Glomerular endothelial cell (primary cell): Measurements from ENCODE around the gene MOB3B. TPM values are rescaled to one million over a fixed set of nuclear protein-coding genes. Genes with fewer than 3 reads are reported as not detected.
A peak's percentile ranks its signal among the peaks of the same experiment; 100 is the strongest.

Experiments used
- DNase-seq: peaks from one replicate; pipeline ENCODE4 v3.0.0-alpha.2; 2011; ENCODE audit warnings: low read depth, low spot score; ENCODE audit errors: extremely low read depth
- total RNA-seq: library from RNA; depleted of rRNA; stranded (reverse); fragments of >200 nt; gene quantifications from 2 replicates; pipeline ENCODE4 v1.2.3, GENCODE V29; 2015

Gene MOB3B
- total RNA-seq, 1 donor from 2014 or later = 0.47 TPM

DNA sequence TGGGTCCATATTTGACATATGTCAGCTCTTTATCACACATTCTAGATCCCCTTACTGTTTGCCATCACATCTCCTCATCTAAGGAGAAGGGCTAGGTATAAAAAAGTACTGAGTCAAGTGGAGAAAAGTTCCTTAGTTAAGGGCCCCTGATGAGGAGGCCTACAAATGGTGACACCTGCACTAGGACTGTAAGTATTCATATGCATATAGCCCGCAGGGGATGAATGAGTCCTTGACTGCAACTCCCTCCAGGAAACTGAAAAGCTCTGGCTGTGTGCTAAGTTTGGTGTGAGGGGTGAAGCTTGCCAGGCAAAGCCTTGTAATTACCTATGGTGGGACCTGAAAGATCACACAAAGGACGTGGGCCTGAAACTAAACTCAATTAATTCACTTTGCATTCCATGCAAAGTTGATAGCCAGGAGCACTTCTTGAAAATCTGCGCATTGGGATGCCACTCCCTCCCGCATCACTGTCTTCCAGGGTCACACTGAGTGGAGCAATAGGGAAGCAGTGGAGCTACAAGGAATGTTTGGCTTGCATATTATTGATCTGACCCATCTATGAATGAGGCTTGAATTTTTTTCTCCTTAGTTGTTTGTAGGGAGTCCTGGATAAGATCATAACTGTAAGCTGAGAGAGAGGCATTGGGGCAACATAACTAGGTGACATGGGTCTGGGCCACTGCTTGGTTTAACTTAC is 220.8 kb downstream of the MOB3B start:
- no peak for DNase-seq

DNA sequence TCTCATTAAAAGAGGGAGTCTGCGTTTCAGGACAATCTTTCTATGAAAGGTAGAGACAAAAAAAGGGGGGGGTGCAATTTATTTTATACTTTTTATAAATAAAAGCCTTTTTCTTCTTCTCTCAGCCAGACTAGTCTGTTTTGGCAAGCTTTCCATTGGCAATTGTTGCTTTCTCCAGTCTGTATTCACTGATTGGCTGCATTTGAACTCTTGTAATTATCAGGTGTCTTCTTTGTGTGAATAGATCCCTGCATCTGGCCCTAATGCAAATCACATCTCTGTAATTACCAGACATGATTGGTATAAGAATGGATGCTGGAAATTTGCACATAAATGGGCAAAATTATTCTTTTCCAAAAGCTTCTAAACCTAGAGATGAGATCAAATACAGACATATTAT is 225.1 kb downstream of the MOB3B start:
- no peak for DNase-seq

DNA sequence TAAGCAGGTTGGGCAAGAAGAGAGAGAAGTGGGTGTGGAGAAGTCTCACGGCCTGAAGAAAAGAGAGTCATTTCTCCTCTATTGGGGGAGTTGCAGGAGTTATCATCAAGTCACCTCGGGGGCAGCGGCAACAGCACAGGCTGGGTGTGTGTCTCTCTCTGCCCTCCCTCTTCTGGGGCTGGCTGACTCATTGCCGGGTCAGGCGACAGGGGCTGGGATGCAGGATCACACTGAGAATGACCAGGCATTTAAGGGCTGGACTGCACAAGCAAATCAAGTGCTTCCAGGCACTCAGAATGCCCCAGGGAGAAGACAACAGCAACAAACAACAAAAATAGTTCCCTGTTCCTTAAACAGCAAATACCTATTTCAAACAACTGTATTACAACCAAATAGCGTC is 226.4 kb downstream of the MOB3B start:
- no peak for DNase-seq

DNA sequence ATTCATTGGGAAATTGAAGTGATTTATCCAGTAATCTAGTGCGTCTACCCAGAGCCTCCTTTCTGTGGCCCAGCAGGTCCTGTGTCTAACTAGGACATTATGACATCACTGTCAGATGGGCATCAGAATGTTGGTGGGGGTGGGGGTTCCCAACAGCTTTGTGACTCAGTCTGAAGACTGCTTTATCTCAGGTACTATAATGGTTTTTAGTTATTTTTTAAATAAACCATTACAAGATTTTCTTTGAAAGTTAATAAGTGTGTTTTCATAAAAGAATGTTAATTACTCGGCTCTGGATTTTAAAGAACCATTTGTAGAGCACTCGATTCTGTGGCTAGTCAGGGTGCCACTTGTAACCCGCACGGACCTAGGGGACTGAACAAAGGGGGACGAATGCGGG is 232.6 kb downstream of the MOB3B start, which contains the start of gene EQTN:
EQTN (minus strand) TSS at position 101 of the 400 bp plus-strand sequence; CDS start at position 6, 95 bp downstream.
- no peak for DNase-seq

DNA sequence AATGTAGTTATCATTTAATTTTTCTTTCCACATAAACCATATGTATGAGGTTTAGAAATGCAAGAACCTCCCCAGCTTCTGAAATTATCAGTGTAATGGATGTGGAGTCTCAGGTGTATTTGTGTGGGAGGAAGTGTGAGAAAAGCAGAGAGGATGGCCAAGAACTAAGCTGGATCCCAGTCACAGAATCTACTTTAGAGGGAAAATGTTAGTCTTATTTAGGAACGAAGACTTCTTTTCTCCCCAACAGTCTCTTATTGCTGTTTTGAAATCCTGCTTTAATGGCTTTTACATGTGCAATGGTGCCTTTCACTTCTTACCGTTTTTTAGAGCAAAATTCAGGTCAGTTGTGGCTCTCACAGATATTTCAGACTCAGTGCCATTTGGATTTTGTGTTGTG is 235.6 kb downstream of the MOB3B start:
- DNase-seq = no peak

DNA sequence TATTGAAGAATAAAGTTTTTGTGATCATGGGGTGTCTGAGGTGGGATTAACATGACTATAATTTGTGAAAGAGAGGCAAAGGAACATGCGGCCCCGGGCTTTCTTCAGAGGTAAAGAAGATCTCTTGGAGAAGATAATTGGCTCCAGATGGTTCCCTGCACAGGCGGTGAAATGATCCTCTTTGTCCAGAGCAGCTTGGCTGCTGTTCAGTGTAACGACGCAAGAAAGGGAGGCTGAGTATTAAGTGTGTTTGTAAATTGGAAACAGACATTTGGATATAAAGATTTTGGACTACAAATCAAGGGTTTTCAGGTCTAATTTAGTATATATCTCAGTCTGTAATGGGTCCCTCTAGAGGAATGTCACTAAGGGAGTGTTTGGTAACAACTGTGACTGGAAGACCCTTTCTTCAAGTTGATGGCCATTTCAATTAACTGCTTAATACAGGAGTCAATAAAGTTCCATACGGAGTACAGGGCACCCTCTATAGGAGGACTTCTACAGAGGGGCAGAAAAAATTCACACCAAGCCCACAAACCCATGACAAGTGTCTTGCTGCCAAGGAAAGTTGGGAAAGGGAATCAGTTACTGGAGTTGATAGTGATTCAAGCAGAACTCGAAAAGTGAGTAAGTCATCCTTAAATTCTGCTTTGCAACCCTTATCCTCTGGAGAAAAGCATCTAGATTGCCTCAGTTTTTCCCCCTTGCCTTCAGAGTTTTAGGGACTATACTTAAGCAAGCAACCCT is 236.8 kb downstream of the MOB3B start:
- DNase-seq = no peak

DNA sequence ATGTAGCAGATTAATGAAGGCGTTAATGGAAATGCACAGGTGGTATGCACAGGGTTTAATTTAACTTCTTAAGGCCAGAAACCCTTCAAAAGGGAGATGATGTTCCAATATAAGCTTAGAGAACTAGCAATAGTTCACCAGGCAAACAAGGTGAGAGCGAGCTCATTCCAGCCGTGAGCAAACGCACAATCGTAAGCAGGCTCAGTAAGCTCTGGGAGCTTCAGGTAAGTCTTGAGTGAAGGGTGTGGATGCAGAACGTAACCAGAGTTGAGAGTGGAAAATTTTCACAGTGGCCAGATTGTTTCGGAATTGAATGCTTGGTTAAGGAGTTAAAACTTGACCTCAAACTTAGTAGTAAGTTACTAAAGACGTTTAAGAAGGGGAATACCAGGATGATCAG is 238.3 kb downstream of the MOB3B start:
- no peak for DNase-seq

DNA sequence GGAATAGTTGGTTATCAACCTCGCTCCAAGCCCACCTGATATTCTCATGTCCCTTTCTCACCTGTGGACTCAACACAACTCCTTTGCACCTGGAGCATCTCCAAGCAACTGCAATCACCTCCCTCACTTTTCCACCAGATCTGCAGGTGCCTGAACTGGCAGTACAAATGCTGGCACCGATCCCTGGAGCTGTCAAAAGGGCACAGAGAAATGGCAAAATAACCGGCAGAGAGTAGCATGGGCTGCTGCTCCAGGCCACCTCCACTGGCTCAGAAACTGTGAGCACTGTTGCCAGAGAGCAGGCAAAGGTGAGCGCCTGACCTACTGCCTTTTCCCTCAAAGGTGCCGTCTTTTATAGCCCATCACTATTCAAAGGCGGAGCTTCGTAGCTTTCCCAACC is 247.3 kb downstream of the MOB3B start:
- DNase-seq = no peak

DNA sequence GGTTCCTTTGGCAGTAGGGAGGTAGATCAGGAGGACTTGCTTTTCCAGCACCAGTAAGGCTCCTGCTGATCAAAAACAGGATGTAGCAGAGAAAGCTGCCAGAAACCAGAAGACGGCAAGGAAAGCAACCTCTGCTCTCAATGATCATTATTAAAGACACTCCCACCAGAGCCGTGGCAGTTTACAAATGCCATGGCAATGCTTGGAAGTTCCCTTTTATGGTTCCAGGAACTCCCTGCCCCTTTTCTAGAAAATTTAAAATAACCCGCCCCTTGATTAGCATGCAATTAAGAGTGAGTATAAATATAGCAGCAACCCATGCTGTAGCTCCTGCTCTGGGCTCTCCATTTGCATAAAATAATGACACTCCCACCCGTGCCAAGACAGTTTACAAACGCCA is 248.8 kb downstream of the MOB3B start:
- no peak for DNase-seq

DNA sequence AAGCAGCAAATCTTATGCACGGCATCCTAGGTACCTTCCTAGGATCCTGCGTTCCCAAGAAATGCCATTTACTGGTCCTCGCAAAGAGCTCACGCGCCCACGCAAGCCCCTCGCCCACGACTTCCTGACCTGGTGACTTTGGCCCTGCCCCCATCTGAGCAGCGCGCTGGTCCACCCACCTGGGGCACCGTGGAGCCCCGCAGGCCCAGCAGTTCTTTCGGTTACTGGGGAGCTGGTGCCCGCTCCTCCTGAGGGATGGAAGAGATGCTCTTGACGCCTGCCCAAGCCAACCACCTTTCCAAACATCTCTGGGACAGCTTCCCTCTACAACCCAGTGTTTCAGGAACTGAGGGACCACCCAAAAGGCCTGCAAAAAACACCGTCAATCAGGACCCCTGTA is 249.4 kb downstream of the MOB3B start:
- no peak for DNase-seq

DNA sequence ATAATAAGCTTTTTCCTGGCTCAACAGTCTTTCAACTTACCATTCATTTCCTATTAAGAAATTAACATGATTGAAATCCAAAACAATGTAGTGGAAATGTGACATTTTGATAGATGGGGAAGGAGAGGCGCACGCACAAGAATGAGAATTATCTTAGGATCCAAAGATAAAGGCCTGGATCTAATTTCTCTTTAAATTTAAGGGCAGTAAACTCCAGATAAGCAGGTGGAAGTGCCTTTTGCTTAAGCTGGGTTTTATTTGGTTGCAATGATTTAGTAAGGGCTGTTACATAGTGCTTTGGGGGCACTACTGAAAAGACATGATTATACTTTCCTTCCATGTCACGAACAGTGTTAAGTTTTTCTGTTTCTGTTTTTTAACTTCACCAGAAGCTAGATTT is 250.0 kb downstream of the MOB3B start:
- no peak for DNase-seq

DNA sequence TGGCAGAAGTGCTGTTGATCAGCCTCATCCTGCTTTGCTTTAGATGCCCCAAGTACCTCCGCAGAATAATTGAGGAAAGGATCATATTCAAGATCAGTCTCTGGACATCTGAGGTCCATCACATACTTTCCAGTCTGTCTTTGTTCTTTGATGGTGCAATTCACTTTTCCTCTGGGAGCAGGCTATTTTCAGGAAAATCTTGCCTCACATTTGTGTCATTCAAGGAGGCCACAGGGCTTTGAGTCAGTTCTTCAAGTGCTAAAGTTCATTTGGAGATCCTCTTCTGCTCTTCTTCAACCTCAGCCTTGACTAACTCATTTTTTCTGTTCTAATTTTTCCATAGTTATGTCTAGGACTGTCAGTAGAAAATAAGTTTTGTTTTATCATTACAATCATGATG is 251.2 kb downstream of the MOB3B start:
- no peak for DNase-seq

DNA sequence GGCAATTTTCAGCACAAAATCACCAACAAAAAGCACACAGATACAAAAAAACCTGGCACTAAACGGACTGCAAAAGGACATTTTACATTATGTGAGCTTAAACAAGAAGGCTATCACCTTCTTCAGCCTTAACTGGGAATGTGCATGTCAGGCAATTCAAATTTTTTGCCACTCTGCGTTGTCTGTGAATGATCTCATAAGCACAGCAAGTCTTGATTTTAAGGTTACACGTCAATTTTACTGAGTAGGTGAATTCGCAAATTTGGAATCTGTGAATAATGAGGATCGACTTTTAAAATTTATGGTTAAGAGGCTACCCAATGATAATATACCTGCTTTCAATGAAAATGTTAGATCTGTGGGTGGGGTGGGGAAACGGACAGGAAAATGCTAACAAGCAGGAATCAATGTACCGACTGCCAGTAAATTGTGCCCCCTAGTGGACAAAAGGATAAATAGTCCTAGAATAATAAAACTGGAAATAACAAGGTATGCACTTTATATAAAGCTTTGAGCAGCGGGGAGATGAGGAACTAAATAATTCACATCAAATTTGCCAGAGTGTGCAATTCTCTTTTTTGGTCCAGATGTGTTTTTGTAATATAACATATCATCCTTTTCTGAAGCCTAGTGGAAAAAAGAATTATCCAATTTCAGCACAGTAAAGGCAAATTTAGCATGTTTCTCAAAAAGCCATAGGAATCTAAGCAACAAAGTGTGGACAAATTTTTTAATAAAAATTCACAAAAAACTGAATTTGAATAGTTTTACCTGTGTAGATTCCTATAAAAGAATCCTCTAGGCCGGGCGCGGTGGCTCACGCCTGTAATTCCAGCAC is 253.2 kb downstream of the MOB3B start:
- peak; percentile 57 for DNase-seq

Other genes starting within 250 kb of the MOB3B start
- not detected in 2 replicates for gene EQTN, start 232.7 kb downstream of the MOB3B start, total RNA-seq
- gene IFNK, start 5.5 kb downstream of the MOB3B start, total RNA-seq = not detected in 2 replicates
- gene C9orf72, start 43.7 kb upstream of the MOB3B start, total RNA-seq = 4.4 and 6.5 TPM in 2 replicates